HG03469 (cell line): ENCODE data around the gene CIART.
"Not testable (repeated sequence)": the region's sequence is repeated elsewhere in the genome, so short reads cannot be mapped to it uniquely, and the experiment has no call there.

Experiments
- ATAC-seq: cut with Tn5 transposase; IDR thresholded peaks from one replicate; pipeline ENCODE4 v1.9.1; 2021; ENCODE audit warnings: mild to moderate bottlenecking, moderate library complexity, moderate number of reproducible peaks; ENCODE audit not compliant: unreplicated experiment

CIART gene

GRCh38 chr1:150281758-150282557 lies at the start of gene CIART:
TSS of gene CIART (plus strand) at chr1:150282554. CDS start at chr1:150283268, 714 bp downstream.
- no peak for ATAC-seq

- not testable (repeated sequence) for ATAC-seq
These were observed 49.4 kb upstream of the CIART start for GRCh38 chr1:150232921-150233320.

DNA sequence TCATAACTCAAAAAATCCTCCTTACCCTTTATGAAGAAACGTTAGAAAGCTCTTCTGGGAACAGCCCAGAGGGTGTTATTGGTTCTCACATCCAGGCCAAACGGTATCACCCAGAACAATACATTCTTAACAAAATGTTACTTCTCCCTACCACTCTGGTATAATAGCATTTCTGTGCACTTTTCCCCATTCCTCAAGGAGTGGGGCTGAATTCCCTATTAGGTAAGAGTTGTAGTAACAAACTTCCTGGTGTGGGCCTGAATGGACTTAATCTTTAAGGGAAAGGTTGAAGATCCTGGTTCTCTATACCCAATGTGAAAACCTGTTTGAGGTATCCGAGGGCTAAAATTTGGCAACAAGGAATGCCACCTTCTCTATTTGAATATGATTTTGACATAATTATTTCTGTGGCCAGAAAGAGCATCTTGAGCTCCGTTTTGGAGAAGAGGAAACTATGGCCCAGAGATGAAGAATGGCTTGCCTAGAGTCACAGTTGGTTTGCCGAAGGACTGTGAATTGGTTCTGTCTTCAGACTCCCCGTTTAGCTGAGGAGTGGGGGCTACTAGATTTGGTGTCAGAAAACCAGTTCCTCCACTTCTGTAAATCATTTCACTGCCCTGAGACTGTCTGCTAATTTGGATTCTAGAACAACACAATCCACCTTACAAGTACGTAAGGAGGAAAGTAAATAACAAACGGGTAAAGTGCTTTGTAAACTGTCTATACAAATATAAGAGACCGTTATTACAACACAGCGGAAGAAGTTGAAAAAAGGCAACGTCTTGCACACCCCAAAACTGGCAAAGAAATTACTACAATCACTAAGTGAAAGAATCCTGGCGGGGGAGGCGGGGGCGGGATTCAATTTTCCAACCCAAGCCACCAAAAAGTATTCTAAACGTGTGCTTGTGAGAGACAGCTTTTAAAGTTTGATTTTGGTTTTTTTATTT lies 48.7 kb upstream of the CIART start:
- ATAC-seq: no peak

DNA sequence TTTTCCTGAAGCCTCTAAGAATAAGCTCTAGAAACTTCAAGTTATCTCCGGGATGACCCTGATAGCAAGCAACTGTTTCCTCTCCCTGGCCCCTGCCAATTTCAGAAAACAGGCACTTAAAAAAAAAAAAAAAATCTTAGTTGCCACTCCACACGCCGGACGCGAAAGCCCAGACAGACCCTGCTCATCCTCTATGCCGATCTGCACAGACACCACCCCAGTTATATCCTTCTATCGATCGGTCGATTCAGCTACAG lies 48.1 kb upstream of the CIART start:
- ATAC-seq: no peak

- no peak for ATAC-seq
These were observed 47.6 kb upstream of the CIART start for GRCh38 chr1:150234566-150235293.

DNA sequence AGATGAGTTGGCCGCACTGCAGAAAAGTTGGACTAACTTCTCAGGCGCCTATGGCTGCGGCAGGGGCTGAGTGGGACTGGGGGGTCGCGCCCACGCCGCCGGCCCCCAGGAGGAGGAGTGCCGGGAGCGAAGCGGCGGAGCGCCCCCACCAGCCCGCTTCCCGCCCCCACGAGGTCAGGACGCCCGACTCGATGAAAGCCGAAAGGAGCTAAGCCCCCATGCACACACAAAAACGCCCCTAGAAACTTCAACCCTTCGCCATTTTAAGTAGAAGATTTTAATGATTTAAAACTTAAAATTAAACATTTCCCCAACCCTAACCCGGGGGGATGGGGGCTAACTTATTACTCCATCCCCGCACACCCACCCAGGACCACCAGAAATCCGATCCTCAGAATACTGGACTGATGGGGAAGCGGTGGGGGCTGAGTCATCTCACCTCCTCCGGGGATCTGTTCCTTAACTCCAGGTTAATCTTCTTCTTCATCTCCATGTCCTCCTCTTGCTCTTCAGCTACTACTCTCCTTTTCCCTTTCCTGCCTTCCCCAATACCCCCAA lies 47.0 kb upstream of the CIART start:
- ATAC-seq: no peak

GRCh38 chr1:150235852-150236613 lies 46.3 kb upstream of the CIART start, which contains the start of gene ANP32E:
TSS of gene ANP32E (minus strand) at chr1:150236112. CDS start at chr1:150235786, 326 bp downstream.
- ATAC-seq: peak; percentile 74

- ATAC-seq: no peak
These were observed 45.7 kb upstream of the CIART start for GRCh38 chr1:150236614-150237100.

- ATAC-seq: not testable (repeated sequence)
These were observed 45.2 kb upstream of the CIART start for GRCh38 chr1:150237176-150237575.

DNA sequence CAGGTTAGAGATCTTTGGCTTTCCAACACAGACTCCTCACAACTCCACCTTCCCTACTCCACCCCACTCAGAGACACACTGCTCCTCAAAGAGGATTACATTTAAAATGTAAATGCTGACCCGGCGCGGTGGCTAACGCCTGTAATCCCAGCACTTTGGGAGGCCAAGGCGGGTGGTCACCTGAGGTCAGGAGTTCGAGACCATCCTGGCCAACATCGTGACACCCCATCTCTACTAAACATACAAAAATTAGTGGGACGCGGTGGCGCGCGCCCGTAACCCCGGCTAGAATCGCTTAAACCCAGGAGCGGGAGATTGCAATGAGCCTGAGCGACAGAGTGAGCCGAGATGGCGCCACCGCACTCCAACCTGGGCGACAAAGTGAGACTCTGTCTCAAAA lies 44.6 kb upstream of the CIART start:
- ATAC-seq: no peak

DNA sequence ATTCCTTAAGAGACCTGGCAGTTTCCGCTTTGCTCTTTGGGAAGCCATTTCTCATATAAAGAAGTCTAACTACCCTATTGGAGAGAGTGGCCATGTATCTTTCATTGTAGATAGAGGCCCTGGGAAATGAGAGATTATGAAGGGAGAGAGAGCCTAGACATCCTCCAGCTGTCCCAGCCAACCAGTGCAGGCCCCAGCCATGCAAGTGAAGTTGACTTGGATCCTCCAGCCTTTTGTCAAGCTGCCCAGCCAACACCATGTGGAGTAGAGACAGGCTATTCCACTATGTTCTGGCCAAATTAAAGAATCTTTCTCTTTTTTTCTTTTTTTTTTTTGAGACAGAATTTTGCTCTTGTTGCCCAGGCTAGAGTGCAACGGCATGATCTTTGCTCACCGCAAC lies 39.4 kb upstream of the CIART start:
- no peak for ATAC-seq

DNA sequence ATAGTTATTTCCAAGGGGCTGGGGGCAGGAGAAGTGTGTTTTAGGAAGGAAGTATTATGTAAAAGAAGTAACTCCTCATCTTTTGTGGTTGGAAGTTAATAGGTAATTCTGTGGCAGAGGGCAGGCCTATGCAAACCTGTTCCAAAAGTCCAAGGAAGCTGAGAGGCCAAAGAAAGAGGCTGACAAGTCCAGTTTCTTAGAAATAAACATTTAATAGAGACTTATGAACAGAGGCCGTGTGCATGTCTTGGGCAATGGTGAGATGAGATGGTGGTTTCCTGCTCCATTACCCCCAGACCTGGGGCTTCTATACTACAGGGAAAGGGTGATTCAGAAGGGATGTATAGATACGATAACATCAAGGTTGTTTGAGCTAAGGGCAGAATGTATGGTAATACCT lies 32.4 kb upstream of the CIART start:
- no peak for ATAC-seq

GRCh38 chr1:150256198-150256553 lies 26.2 kb upstream of the CIART start:
- ATAC-seq: no peak

GRCh38 chr1:150256554-150257341 lies 25.6 kb upstream of the CIART start:
- ATAC-seq: no peak

GRCh38 chr1:150257624-150258585 lies 24.4 kb upstream of the CIART start, which contains the start of gene CA14:
TSS of gene CA14 (plus strand) at chr1:150257774. CDS start at chr1:150258129, 355 bp downstream.
- no peak for ATAC-seq

GRCh38 chr1:150259217-150259616 lies 23.1 kb upstream of the CIART start:
- ATAC-seq: no peak

GRCh38 chr1:150259758-150260669 lies 22.3 kb upstream of the CIART start:
- no peak for ATAC-seq
